NCI-H748 treated with DMSO at 0.1 percent for 48 hours (cell line): ENCODE data around the gene HSPA4L.
A peak's percentile ranks its signal among the peaks of the same experiment; 100 is the strongest.

Experiments
- DNase-seq: peaks from one replicate; lab custom pipeline; 2025; lab: John Stamatoyannopoulos, UW

Gene HSPA4L

DNA sequence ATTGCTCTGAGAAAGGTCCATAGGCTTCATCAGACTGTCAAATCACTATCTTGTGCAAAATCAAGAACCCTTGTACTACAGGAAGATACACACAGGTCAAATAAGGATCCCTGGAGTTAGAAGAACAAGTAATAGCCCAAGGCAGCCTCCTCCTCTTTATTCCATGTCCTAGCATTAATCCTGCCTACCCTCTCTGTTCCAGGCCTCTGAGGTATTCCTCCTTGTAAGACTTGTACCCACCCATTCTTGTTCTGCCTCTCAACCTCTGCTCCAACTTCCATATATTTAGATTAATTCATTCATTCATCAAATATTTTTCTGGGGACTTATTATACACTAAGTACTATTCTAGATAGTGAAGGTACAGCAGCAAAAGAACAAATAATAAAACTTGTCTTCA, 88.2 kb downstream of the HSPA4L start:
- no peak for DNase-seq

DNA sequence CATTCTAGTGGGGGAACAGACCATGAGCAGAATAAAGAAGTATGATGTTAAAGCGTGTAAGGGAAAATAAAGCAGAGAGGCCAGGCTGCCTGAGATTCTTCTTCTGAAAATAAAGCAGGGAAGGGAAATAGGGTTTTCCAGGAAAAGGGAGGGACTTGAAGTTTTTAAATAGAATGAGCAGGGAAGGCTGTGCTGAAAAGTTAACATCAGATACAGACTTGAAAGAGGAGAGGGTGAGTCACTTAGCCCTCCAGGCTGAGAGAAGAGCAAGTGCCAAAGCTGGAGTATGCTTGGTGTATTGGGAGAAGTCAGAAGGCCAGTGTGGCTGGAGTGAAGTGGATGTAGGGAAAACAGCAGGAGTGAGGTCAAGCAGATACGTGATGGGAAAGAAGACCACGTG, 88.6 kb downstream of the HSPA4L start:
- no peak for DNase-seq

DNA sequence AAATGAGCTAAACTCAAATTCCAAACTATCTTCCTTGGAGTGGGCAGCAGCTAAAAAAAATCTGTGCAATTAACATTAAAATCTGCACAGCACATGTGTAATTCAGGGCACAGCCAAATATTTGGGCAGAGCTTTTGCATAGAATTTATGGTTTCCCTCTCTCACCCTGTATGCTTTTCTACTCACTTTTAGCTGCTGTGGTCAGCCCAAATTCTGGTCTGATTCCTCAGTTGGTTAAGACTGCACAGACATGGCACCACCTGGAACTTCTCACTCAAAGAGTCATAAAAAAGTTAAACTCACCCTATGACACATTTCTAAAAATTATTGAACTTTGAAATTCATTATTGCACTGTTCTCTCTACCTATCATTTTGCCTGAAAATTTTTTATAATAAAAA, 93.7 kb downstream of the HSPA4L start:
- DNase-seq = no peak

DNA sequence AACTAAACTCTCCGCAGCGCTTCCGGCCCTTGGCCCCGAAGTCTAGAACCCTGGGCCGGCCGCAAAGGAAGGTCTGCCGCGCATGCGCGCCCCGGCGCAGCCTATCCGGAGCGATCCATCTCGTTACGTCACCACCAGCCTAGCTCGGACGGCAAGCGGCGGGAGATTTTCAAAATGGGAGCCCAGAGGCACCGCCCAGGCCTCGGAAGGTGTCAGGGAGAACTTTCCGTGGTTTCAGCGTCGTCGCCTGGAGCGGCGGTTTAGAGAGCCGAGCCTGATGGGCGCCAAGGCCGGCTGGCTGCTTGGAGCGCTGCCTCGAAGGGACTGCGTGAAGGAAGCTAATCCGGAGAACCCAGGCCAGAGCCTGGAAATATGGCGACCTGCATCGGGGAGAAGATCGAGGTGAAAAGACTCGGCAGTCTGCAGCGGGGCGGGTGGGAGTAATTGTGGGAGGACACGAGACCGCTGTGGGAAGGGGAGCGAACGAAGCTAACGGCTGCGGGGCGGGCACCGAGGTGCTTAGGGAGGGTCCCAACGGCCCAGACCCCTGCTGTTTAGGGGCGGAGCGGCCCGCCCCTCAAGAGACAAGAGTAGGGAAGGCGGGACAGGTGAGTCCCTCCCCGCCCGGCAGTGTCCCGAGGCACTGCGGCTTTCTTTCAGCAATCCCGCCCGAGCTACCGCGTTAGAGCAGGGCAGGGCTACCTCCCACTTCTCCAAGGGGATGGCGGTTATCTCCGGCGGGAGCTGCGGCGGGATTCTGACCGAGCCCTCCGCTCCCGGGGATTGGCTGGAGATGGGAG, 98.8 kb downstream of the HSPA4L start, which contains the start of gene PLK4:
Gene PLK4, plus strand, starts transcription at position 131 of the 800 bp plus-strand sequence. Its CDS starts 242 bp downstream, at position 373.
- peak; percentile 84 for DNase-seq

DNA sequence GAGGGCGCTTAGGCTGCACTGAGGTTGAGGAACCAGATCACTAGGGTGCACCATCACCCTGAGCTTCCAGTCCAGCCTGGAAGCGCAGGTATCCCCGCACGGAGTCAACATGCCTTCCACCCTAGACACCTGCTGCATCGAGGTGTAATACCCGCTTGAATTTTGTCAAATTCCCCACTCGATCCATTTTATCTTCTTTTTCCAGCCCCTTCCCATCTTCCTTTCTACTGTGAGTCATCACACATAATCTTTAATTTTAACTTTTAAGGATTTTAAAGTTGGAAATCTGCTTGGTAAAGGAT, 99.4 kb downstream of the HSPA4L start:
- DNase-seq = no peak

DNA sequence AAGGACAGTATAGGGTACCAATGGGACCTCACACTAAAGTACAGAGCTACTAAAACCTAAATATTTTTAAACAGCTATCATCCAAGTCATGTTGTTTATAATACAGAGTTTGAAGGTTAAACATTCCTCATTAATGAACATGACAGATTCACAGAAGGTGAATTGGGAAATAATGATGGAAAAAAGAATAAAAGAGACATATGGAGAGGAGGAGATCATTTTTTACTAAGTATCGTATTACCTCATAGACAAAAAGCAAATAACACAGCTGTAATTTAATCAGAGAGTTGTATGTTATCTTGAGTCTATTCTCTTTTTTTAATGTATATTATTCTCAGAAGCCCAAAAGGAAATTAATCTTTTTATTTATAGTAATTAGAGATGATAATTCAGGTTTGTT, 106.4 kb downstream of the HSPA4L start:
- DNase-seq = no peak

DNA sequence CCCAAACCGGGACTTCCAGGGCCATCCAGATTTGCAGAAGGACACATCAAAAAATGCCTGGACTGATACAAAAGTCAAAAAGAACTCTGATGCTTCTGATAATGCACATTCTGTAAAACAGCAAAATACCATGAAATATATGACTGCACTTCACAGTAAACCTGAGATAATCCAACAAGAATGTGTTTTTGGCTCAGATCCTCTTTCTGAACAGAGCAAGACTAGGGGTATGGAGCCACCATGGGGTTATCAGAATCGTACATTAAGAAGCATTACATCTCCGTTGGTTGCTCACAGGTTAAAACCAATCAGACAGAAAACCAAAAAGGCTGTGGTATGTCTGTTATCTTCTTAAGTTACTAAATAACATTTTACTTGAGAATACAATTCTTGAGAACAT, 107.8 kb downstream of the HSPA4L start:
- DNase-seq = no peak
